Calu3 (cell line): ENCODE data around the gene EFHC2. TPM values are rescaled to one million over a fixed set of nuclear protein-coding genes. Genes with fewer than 3 reads are reported as not detected.

Source experiments
- BruUV-seq: library from RNA; stranded (reverse); fragments of 400-500 nt; replicated peaks from 2 replicates; lab custom pipeline; 2021; lab: Mats Ljungman, UMichigan
- CTCF ChIA-PET: fragments of 300-600 bp; sonication (Branson Sonifier 250); formaldehyde crosslinking; loops from one replicate; lab custom pipeline; 2022; ENCODE audit warnings: antibody characterized with exemption; lab: Charles Lee
- DNase-seq: peaks from one replicate; pipeline ENCODE4 v3.0.0; 2022
- H3K27ac Mint-ChIP-seq: one replicate; pipeline ENCODE4 v1.8.0; 2022; ENCODE audit warnings: mixed read lengths; ENCODE audit not compliant: unreplicated experiment
- H3K27me3 Mint-ChIP-seq: one replicate; pipeline ENCODE4 v1.8.0; 2022; ENCODE audit warnings: mixed read lengths; ENCODE audit not compliant: unreplicated experiment
- H3K36me3 Mint-ChIP-seq: one replicate; pipeline ENCODE4 v1.8.0; 2022; ENCODE audit warnings: mild to moderate bottlenecking, moderate library complexity, mixed read lengths; ENCODE audit not compliant: insufficient read depth, unreplicated experiment
- H3K4me1 Mint-ChIP-seq: one replicate; pipeline ENCODE4 v1.8.0; 2022; ENCODE audit warnings: mild to moderate bottlenecking, low read depth, mixed read lengths; ENCODE audit not compliant: unreplicated experiment
- H3K4me3 Mint-ChIP-seq: one replicate; pipeline ENCODE4 v1.8.0; 2022; ENCODE audit warnings: mild to moderate bottlenecking, low read depth, moderate library complexity, mixed read lengths; ENCODE audit not compliant: unreplicated experiment
- H3K9me3 Mint-ChIP-seq: one replicate; pipeline ENCODE4 v1.8.0; 2022; ENCODE audit warnings: low read depth, mixed read lengths; ENCODE audit not compliant: unreplicated experiment
- CTCF ChIP-seq: fragments of 200-600 bp; IDR thresholded peaks from one replicate; pipeline ENCODE4 v1.8.0; 2022; ENCODE audit warnings: antibody characterized with exemption; ENCODE audit not compliant: unreplicated experiment
- intact Hi-C: fragments of 100-400 bp; cut with micrococcal nuclease; formaldehyde crosslinking; loops from one replicate; pipeline ENCODE4 v1.10.0; 2022; ENCODE audit not compliant: unreplicated experiment
- total RNA-seq: library from RNA; stranded (reverse); gene quantifications from 2 replicates; pipeline ENCODE4 v1.2.3, GENCODE V29; 2022

EFHC2 gene
- total RNA-seq, 1 experiment from 2014 or later, result 1.7 TPM

GRCh38 chrX:44312421-44312820, 31.1 kb downstream of the EFHC2 start:
- intact Hi-C loops, result no loop called here
- Mint-ChIP-seq H3K27ac (no peak overlapping the region), H3K4me1 (peaks cover 9% of the 10 kb centered on the region), H3K27me3 (no peaks in the 10 kb centered on the region), H3K4me3 (no peak overlapping the region), H3K36me3 (no peaks in the 10 kb centered on the region), H3K9me3 (no peaks in the 10 kb centered on the region)
- CTCF ChIA-PET, result interaction anchor here (0.7 kb wide), 1 partner anchor 34 kb away, joined by 3 read pairs; no protein-coding TSS in a partner anchor
- no peak for TF ChIP-seq CTCF
- no TSS peak for BruUV-seq
- DNase-seq, result no peak

- CTCF ChIA-PET, result no interaction called here
- H3K4me3 Mint-ChIP-seq, result no peak overlapping the region
- no peaks in the 10 kb centered on the region for H3K36me3 Mint-ChIP-seq
- H3K27ac Mint-ChIP-seq, result no peak overlapping the region
- BruUV-seq, result no TSS peak
- no peak for TF ChIP-seq CTCF
- no peaks in the 10 kb centered on the region for H3K27me3 Mint-ChIP-seq
- intact Hi-C loops, result no loop called here
- no peak for DNase-seq
- peaks cover 24% of the 10 kb centered on the region for H3K4me1 Mint-ChIP-seq
- no peaks in the 10 kb centered on the region for H3K9me3 Mint-ChIP-seq
Observed at GRCh38 chrX:44310227-44310626, 33.2 kb downstream of the EFHC2 start.

- intact Hi-C loops, result no loop called here
- peaks cover 15% of the 10 kb centered on the region for H3K4me1 Mint-ChIP-seq
- no TSS peak for BruUV-seq
- CTCF ChIA-PET, result no interaction called here
- H3K27ac Mint-ChIP-seq, result no peak overlapping the region
- no peaks in the 10 kb centered on the region for H3K27me3 Mint-ChIP-seq
- H3K36me3 Mint-ChIP-seq, result no peaks in the 10 kb centered on the region
- no peaks in the 10 kb centered on the region for H3K9me3 Mint-ChIP-seq
- no peak for DNase-seq
- no peak overlapping the region for H3K4me3 Mint-ChIP-seq
- TF ChIP-seq CTCF, result no peak
Observed at GRCh38 chrX:44308869-44309268, 34.6 kb downstream of the EFHC2 start.

GRCh38 chrX:44306356-44306755, 37.1 kb downstream of the EFHC2 start:
- Mint-ChIP-seq H3K36me3 (no peaks in the 10 kb centered on the region), H3K4me3 (peak overlapping the region; percentile 28), H3K27ac (peak overlapping the region; percentile 72), H3K9me3 (no peaks in the 10 kb centered on the region), H3K4me1 (peaks cover 22% of the 10 kb centered on the region), H3K27me3 (no peaks in the 10 kb centered on the region)
- intact Hi-C loops, result no loop called here
- no TSS peak for BruUV-seq
- CTCF ChIA-PET, result interaction anchor here (0.6 to 1.0 kb wide), 2 partner anchors 63 to 267 kb away, joined by 3 read pairs; no protein-coding TSS in a partner anchor
- DNase-seq, result peak; percentile 61
- TF ChIP-seq CTCF, result no peak
